Karpas-422 (cell line): Measurements from ENCODE around the gene SLC30A1. TPM values are rescaled to one million over a fixed set of nuclear protein-coding genes. Genes with fewer than 3 reads are reported as not detected.

Experiments
- DNase-seq: peaks from one replicate; pipeline ENCODE4 v3.0.0-alpha.2; 2015
- H2AFZ ChIP-seq: fragments of 200-600 bp; sonication (generic); 2 replicates; pipeline ENCODE4 v1.6.1; 2014; ENCODE audit warnings: antibody characterized with exemption, low read length, mixed read lengths
- H3K27ac ChIP-seq: fragments of 200-600 bp; sonication (generic); 2 replicates; pipeline ENCODE4 v1.5.1; 2014; ENCODE audit warnings: mild to moderate bottlenecking, low read length, moderate library complexity
- H3K27me3 ChIP-seq: fragments of 200-600 bp; sonication (generic); 2 replicates; pipeline ENCODE4 v1.6.1; 2014; ENCODE audit warnings: low read length, mixed read lengths
- H3K36me3 ChIP-seq: fragments of 200-600 bp; sonication (generic); 2 replicates; pipeline ENCODE4 v1.6.1; 2014; ENCODE audit warnings: low read length, mixed read lengths; ENCODE audit not compliant: insufficient read depth
- H3K4me1 ChIP-seq: fragments of 200-600 bp; sonication (generic); 2 replicates; pipeline ENCODE4 v1.6.1; 2014; ENCODE audit warnings: mild to moderate bottlenecking, low read length, mixed read lengths
- H3K4me2 ChIP-seq: fragments of 200-600 bp; sonication (generic); 2 replicates; pipeline ENCODE4 v1.6.1; 2014; ENCODE audit warnings: low read length, low read depth, mild to moderate bottlenecking; ENCODE audit not compliant: poor library complexity, severe bottlenecking
- H3K4me3 ChIP-seq: fragments of 200-600 bp; sonication (generic); 2 replicates; pipeline ENCODE4 v1.5.1; 2014; ENCODE audit warnings: mild to moderate bottlenecking, antibody characterized with exemption, low read length, mixed read lengths
- H3K79me2 ChIP-seq: fragments of 200-600 bp; sonication (generic); 2 replicates; pipeline ENCODE4 v1.6.1; 2014; ENCODE audit warnings: mild to moderate bottlenecking, low read length, mixed read lengths
- H3K9ac ChIP-seq: fragments of 200-600 bp; sonication (generic); 2 replicates; pipeline ENCODE4 v1.6.0; 2014; ENCODE audit warnings: low read length
- H3K9me2 ChIP-seq: fragments of 200-600 bp; sonication (generic), shearing (Covaris generic); replicated peaks from 2 replicates; pipeline ENCODE4 v1.6.0; 2014; ENCODE audit warnings: mild to moderate bottlenecking, low read length, moderate library complexity; ENCODE audit not compliant: insufficient read depth
- H3K9me3 ChIP-seq: fragments of 300-700, 200-600 bp; sonication (generic); 2 replicates; pipeline ENCODE4 v1.6.1; 2014; ENCODE audit warnings: low read length, mixed read lengths
- H4K20me1 ChIP-seq: fragments of 200-600 bp; sonication (generic); 2 replicates; pipeline ENCODE4 v1.6.1; 2014; ENCODE audit warnings: mild to moderate bottlenecking, antibody characterized with exemption, low read length, low read depth; ENCODE audit not compliant: insufficient read depth
- total RNA-seq: library from RNA; depleted of rRNA; stranded (reverse); fragments of >200 nt; shearing (Covaris generic); gene quantifications from 2 replicates; pipeline ENCODE4 v1.2.3, GENCODE V29; 2014; ENCODE audit warnings: low replicate concordance

The SLC30A1 gene
- total RNA-seq, 1 experiment from 2014 or later = 16.7 TPM

GRCh38 chr1:211583011-211583992 is 4.3 kb upstream of the SLC30A1 start:
- Histone ChIP-seq H3K4me1 (peaks cover 6% of the 10 kb centered on the region), H3K4me3 (no peak overlapping the region), H3K9me2 (no peaks in the 10 kb centered on the region), H2AFZ (no peak overlapping the region), H3K27me3 (no peaks in the 10 kb centered on the region), H3K36me3 (no peaks in the 10 kb centered on the region), H3K4me2 (no peak overlapping the region), H3K9me3 (no peaks in the 10 kb centered on the region), H3K27ac (no peak overlapping the region), H3K79me2 (peaks cover 1% of the 10 kb centered on the region), H4K20me1 (no peaks in the 10 kb centered on the region), H3K9ac (no peak overlapping the region)
- DNase-seq = no peak

- DNase-seq = no peak
- Histone ChIP-seq H4K20me1 (peaks cover 11% of the 10 kb centered on the region), H3K27ac (no peak overlapping the region), H3K36me3 (no peaks in the 10 kb centered on the region; the same call in 1 of the 2 replicates), H3K9ac (no peak overlapping the region), H3K27me3 (no peaks in the 10 kb centered on the region), H3K9me3 (no peaks in the 10 kb centered on the region), H3K4me3 (no peak overlapping the region), H3K4me2 (no peak overlapping the region), H3K79me2 (peaks cover 17% of the 10 kb centered on the region), H3K9me2 (no peaks in the 10 kb centered on the region), H2AFZ (no peak overlapping the region), H3K4me1 (peaks cover 13% of the 10 kb centered on the region)
Measured at GRCh38 chr1:211581526-211581925, 2.6 kb upstream of the SLC30A1 start.

- Histone ChIP-seq H3K27me3 (no peaks in the 10 kb centered on the region), H3K9me2 (no peaks in the 10 kb centered on the region), H3K9me3 (no peaks in the 10 kb centered on the region), H3K79me2 (peaks cover 21% of the 10 kb centered on the region), H3K4me2 (peak overlapping the region; percentile 86), H3K4me1 (peaks cover 26% of the 10 kb centered on the region), H3K9ac (0 out of 2 replicates have a peak overlapping the region, but pooled peaks have one; percentile 72), H2AFZ (no peak overlapping the region), H3K4me3 (no peak overlapping the region; the same call in 1 of the 2 replicates), H3K27ac (no peak overlapping the region), H4K20me1 (peaks cover 23% of the 10 kb centered on the region), H3K36me3 (peaks cover 12% of the 10 kb centered on the region)
- DNase-seq = no peak
Measured at GRCh38 chr1:211580303-211580687, 1.3 kb upstream of the SLC30A1 start.

- Histone ChIP-seq H4K20me1 (peaks cover 26% of the 10 kb centered on the region), H3K36me3 (peaks cover 18% of the 10 kb centered on the region), H2AFZ (peak overlapping the region; percentile 83; the same call in 1 of the 2 replicates), H3K27ac (no peak overlapping the region), H3K4me3 (peak overlapping the region; percentile 77), H3K27me3 (no peaks in the 10 kb centered on the region), H3K9me2 (no peaks in the 10 kb centered on the region), H3K79me2 (peaks cover 23% of the 10 kb centered on the region), H3K4me1 (peaks cover 27% of the 10 kb centered on the region), H3K4me2 (peak overlapping the region; percentile 86), H3K9ac (peak overlapping the region; percentile 72), H3K9me3 (no peaks in the 10 kb centered on the region)
- no peak for DNase-seq
Measured at GRCh38 chr1:211579440-211580302, 710 bp upstream of the SLC30A1 start.

- Histone ChIP-seq H3K9me3 (no peaks in the 10 kb centered on the region), H3K27me3 (no peaks in the 10 kb centered on the region), H2AFZ (peak overlapping the region; percentile 75), H3K36me3 (peaks cover 32% of the 10 kb centered on the region), H3K79me2 (peaks cover 23% of the 10 kb centered on the region), H3K27ac (no peak overlapping the region; the same call in 1 of the 2 replicates), H3K4me1 (peaks cover 27% of the 10 kb centered on the region), H3K4me3 (peak overlapping the region; percentile 77), H4K20me1 (peaks cover 35% of the 10 kb centered on the region), H3K9ac (peak overlapping the region; percentile 89), H3K4me2 (peak overlapping the region; percentile 84), H3K9me2 (no peaks in the 10 kb centered on the region)
- peak; percentile 86 for DNase-seq
Measured at GRCh38 chr1:211577819-211578639, 932 bp downstream of the SLC30A1 start.

GRCh38 chr1:211577277-211577818 is 1.6 kb downstream of the SLC30A1 start:
- H4K20me1 ChIP-seq = peaks cover 35% of the 10 kb centered on the region
- H3K4me2 ChIP-seq = peak overlapping the region; percentile 84
- H3K79me2 ChIP-seq = peaks cover 23% of the 10 kb centered on the region
- H3K27ac ChIP-seq = no peak overlapping the region
- no peak overlapping the region for H2AFZ ChIP-seq
- peaks cover 27% of the 10 kb centered on the region for H3K4me1 ChIP-seq
- H3K27me3 ChIP-seq = no peaks in the 10 kb centered on the region
- DNase-seq = no peak
- peaks cover 32% of the 10 kb centered on the region for H3K36me3 ChIP-seq
- H3K9me3 ChIP-seq = no peaks in the 10 kb centered on the region
- H3K9me2 ChIP-seq = no peaks in the 10 kb centered on the region
- H3K9ac ChIP-seq = peak overlapping the region; percentile 89
- peak overlapping the region; percentile 77 for H3K4me3 ChIP-seq

GRCh38 chr1:211576717-211577116 is 2.2 kb downstream of the SLC30A1 start:
- Histone ChIP-seq H3K79me2 (peaks cover 23% of the 10 kb centered on the region), H3K9me2 (no peaks in the 10 kb centered on the region), H3K27me3 (no peaks in the 10 kb centered on the region), H4K20me1 (peaks cover 35% of the 10 kb centered on the region), H3K9me3 (no peaks in the 10 kb centered on the region), H3K27ac (no peak overlapping the region), H3K4me1 (peaks cover 27% of the 10 kb centered on the region), H3K4me2 (peak overlapping the region; percentile 84), H3K36me3 (peaks cover 32% of the 10 kb centered on the region), H2AFZ (no peak overlapping the region), H3K9ac (peak overlapping the region; percentile 89), H3K4me3 (peak overlapping the region; percentile 77)
- no peak for DNase-seq
